IMR-90 (cell line): ENCODE results near the gene CYTH4.

Experiments
- BHLHE40 ChIP-seq: fragments of 150-350 bp; IDR thresholded peaks from 2 replicates; pipeline ENCODE4 v1.6.1; 2016; ENCODE audit warnings: mild to moderate bottlenecking, low read depth, low read length
- CEBPB ChIP-seq: IDR thresholded peaks from 2 replicates; pipeline ENCODE4 v1.6.1; 2012; ENCODE audit warnings: low read depth, low read length, improper control_type of control experiment
- MAFK ChIP-seq: IDR thresholded peaks from 2 replicates; pipeline ENCODE4 v1.6.1; 2012; ENCODE audit warnings: low read depth, low read length, improper control_type of control experiment
- MAZ ChIP-seq: IDR thresholded peaks from 2 replicates; pipeline ENCODE4 v1.6.1; 2012; ENCODE audit warnings: low read depth, mild to moderate bottlenecking, low read length, improper control_type of control experiment, moderate library complexity, borderline replicate concordance
- MXI1 ChIP-seq: IDR thresholded peaks from 2 replicates; pipeline ENCODE4 v1.6.1; 2012; ENCODE audit warnings: low read depth, mild to moderate bottlenecking, low read length, moderate library complexity, borderline replicate concordance
- POLR2A ChIP-seq: IDR thresholded peaks from 2 replicates; pipeline ENCODE4 v1.6.1; 2012; ENCODE audit warnings: mild to moderate bottlenecking, low read depth, low read length
- RAD21 ChIP-seq: IDR thresholded peaks from 2 replicates; pipeline ENCODE4 v1.6.1; 2012; ENCODE audit warnings: low read length, improper control_type of control experiment
- RCOR1 ChIP-seq: IDR thresholded peaks from 2 replicates; pipeline ENCODE4 v1.6.1; 2012; ENCODE audit warnings: mild to moderate bottlenecking, low read length, improper control_type of control experiment; ENCODE audit not compliant: insufficient replicate concordance
- RFX5 ChIP-seq: IDR thresholded peaks from 2 replicates; pipeline ENCODE4 v1.8.0; 2012; ENCODE audit warnings: low read depth, mild to moderate bottlenecking, low read length, moderate library complexity
- SMC3 ChIP-seq: fragments of 150-350 bp; IDR thresholded peaks from 2 replicates; pipeline ENCODE4 v1.6.1; 2016; ENCODE audit warnings: low read depth, mild to moderate bottlenecking, antibody characterized with exemption, low read length, moderate library complexity
- TF ChIP-seq, protein P1 (sequence below): conservative IDR thresholded peaks from 2 replicates; pipeline ENCODE4 v1.5.1; 2012; ENCODE audit warnings: mild to moderate bottlenecking, low read depth, low read length, improper control_type of control experiment
- TF ChIP-seq, protein P2 (sequence below): fragments of 150-350 bp; IDR thresholded peaks from 2 replicates; pipeline ENCODE4 v1.6.1; 2017; ENCODE audit warnings: mild to moderate bottlenecking, antibody characterized with exemption, low read length, low read depth

DNA sequence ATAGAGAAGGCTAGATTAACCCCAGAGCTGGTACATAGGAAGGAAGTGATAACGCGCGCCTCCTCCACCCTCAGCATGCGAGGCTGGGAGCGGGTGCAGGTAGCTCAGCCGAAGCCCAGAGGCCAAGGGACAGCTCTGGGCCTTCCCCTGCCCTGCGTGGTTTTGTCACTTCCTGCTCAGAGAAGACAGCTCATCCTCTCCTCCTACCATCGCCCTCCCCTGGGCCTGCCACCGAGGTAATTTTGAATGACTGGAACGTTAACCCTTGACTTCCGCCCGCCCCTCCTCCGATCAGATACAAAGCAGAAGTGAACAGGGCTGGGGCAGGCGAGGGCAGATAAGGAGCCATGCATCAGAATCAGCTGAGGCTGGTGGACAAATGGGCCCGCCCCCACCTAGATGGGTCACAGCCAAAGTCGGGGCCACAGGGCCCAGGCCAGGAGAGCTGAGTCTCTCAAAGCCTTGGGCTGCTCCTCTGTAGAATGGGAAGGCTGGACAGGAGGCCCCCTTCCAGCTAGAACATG, 39.9 kb upstream of the CYTH4 start:
- TF ChIP-seq, protein P1, sequence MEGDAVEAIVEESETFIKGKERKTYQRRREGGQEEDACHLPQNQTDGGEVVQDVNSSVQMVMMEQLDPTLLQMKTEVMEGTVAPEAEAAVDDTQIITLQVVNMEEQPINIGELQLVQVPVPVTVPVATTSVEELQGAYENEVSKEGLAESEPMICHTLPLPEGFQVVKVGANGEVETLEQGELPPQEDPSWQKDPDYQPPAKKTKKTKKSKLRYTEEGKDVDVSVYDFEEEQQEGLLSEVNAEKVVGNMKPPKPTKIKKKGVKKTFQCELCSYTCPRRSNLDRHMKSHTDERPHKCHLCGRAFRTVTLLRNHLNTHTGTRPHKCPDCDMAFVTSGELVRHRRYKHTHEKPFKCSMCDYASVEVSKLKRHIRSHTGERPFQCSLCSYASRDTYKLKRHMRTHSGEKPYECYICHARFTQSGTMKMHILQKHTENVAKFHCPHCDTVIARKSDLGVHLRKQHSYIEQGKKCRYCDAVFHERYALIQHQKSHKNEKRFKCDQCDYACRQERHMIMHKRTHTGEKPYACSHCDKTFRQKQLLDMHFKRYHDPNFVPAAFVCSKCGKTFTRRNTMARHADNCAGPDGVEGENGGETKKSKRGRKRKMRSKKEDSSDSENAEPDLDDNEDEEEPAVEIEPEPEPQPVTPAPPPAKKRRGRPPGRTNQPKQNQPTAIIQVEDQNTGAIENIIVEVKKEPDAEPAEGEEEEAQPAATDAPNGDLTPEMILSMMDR, result no peak
- TF ChIP-seq BHLHE40, result no peak
- no peak for TF ChIP-seq POLR2A
- no peak for TF ChIP-seq SMC3
- TF ChIP-seq RCOR1, result no peak
- TF ChIP-seq MAZ, result no peak
- no peak for TF ChIP-seq MXI1
- no peak for TF ChIP-seq RAD21
- no peak for TF ChIP-seq CEBPB
- TF ChIP-seq, protein P2, sequence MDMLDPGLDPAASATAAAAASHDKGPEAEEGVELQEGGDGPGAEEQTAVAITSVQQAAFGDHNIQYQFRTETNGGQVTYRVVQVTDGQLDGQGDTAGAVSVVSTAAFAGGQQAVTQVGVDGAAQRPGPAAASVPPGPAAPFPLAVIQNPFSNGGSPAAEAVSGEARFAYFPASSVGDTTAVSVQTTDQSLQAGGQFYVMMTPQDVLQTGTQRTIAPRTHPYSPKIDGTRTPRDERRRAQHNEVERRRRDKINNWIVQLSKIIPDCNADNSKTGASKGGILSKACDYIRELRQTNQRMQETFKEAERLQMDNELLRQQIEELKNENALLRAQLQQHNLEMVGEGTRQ, result no peak
- no peak for TF ChIP-seq MAFK
- TF ChIP-seq RFX5, result no peak
